IPS DF 6.9 (cell line): ENCODE measurements around the gene NSD2.

Experiments used
- DNase-seq: peaks from one replicate; pipeline ENCODE4 v3.0.0-alpha.2; 2013; ENCODE audit warnings: low read depth, low spot score
- H3K27ac ChIP-seq: one replicate; pipeline ENCODE4 v1.5.1; 2013; ENCODE audit warnings: low read length, control low read depth
- H3K27me3 ChIP-seq: 2 replicates; pipeline ENCODE4 v1.6.1; 2013; ENCODE audit warnings: mild to moderate bottlenecking, low read length; ENCODE audit not compliant: control insufficient read depth, insufficient read depth
- H3K36me3 ChIP-seq: 2 replicates; pipeline ENCODE4 v1.6.1; 2013; ENCODE audit warnings: low read length; ENCODE audit not compliant: control insufficient read depth, insufficient read depth
- H3K4me1 ChIP-seq: 2 replicates; pipeline ENCODE4 v1.6.1; 2013; ENCODE audit warnings: low read length; ENCODE audit not compliant: control insufficient read depth, insufficient read depth
- H3K4me3 ChIP-seq: 2 replicates; pipeline ENCODE4 v1.5.1; 2013; ENCODE audit warnings: mild to moderate bottlenecking, low read length
- H3K9me3 ChIP-seq: 2 replicates; pipeline ENCODE4 v1.6.1; 2013; ENCODE audit warnings: low read length, inconsistent platforms; ENCODE audit not compliant: control insufficient read depth, insufficient read depth
- WGBS: extraction: QIAGEN DNeasy Blood & Tissue Kit; methylation state at CpG from one replicate; pipeline ENCODE4 v1.1.7; 2013; ENCODE audit warnings: mixed read lengths, missing lambda C conversion rate; ENCODE audit not compliant: insufficient read length, insufficient coverage; 5-methylcytosine and 5-hydroxymethylcytosine counted together

NSD2 gene

DNA sequence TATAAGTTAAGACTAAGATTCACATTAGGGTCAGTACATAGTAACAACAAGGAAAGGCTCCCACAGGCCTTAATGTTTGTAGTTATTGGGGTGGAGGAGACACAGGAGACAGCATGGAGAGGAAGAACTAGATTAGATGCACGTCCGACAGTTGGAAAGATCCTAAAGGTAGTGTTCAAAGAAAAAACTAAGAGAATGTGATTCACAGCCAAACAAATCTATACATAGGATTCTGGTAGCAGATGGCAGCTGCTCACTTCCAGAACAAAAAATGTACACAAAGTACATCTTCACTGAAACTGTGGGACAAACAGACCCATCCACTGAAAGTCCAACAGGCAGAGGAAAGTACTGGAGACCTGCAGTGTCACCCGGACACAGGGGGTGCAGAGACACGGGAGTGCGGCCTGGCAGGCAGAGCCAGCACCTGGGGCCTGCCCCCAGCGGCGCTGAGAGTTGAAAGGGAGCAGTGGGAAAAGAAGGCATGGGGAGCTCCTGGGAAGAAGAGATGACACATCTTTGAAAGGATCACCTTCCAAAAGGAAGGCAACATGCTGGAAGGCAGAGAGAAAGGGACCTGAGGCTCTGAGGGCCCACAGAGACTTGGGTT lies 97.6 kb downstream of the NSD2 start:
- Histone ChIP-seq H3K9me3 (no peaks in the 10 kb centered on the region), H3K36me3 (0 out of 2 replicates have a peak, but pooled peaks cover 3% of the 10 kb centered on the region), H3K27me3 (no peaks in the 10 kb centered on the region), H3K27ac (no peak overlapping the region), H3K4me3 (no peak overlapping the region), H3K4me1 (no peaks in the 10 kb centered on the region)
- DNase-seq: no peak
- WGBS: no CpG with 5 or more reads among the region's 7 CpGs

DNA sequence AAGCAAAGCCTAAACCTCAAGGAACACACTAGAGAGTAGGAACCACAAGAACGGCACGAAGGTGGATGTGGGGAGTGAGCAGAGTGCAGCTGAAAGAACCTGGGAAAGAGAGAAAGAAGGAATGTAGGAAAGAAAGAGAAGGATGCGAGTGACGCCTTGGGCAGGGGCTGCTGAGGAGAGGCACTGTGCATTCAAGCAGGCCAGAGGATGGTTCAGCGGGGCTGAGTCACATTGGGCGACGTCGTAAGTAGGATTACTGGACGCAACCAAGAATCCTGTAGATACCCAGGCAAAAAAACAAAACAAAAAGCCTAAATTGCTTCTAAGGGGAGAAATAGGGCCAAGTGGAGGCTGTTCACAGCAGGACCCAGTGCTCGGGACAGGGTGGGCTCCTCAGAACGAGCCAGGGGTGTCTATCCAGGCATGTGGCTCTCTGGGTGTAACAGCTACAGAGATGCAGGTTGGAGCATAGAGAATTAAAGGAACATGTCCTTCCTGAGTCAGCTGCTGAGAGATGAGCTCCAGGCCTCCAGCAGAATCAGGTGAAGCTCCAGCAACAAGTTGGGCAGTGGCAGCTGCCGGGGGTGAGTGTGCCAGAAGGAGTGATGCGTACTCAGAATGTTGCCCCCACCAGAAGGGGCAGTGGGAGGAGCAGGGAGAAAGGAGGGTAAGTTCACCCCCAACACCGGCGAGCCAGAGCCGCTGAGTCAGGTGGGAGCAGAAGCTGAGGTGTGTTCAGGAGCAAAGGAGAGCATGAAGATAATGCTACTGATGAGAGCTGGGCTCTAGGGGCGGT lies 98.9 kb downstream of the NSD2 start:
- no peaks in the 10 kb centered on the region for H3K4me1 ChIP-seq
- no peak overlapping the region for H3K4me3 ChIP-seq
- DNase-seq: no peak
- no peaks in the 10 kb centered on the region for H3K27me3 ChIP-seq
- peaks cover 5% of the 10 kb centered on the region; the same call in 1 of the 2 replicates for H3K36me3 ChIP-seq
- no peaks in the 10 kb centered on the region for H3K9me3 ChIP-seq
- WGBS: no CpG with 5 or more reads among the region's 17 CpGs
- H3K27ac ChIP-seq: no peak overlapping the region

DNA sequence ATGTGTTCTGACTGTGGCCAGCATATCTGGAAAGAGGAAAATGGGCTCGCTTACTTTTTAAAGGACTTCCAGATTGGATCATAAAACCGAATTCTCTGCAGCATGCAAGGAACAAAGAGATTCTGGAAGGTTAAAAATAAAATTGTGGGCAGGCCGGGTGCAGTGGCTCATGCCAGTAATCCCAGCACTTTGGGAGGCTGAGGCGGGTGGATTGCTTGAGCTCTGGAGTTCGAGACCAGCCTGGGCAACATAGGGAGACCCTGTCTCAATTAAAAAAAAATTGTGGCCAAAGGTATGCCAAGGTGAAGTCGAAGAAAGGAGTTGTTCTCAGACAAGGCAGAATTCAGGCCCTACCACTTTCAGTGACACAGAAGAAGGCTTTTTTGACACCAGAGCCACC lies 99.7 kb downstream of the NSD2 start:
- H3K36me3 ChIP-seq: peaks cover 13% of the 10 kb centered on the region

DNA sequence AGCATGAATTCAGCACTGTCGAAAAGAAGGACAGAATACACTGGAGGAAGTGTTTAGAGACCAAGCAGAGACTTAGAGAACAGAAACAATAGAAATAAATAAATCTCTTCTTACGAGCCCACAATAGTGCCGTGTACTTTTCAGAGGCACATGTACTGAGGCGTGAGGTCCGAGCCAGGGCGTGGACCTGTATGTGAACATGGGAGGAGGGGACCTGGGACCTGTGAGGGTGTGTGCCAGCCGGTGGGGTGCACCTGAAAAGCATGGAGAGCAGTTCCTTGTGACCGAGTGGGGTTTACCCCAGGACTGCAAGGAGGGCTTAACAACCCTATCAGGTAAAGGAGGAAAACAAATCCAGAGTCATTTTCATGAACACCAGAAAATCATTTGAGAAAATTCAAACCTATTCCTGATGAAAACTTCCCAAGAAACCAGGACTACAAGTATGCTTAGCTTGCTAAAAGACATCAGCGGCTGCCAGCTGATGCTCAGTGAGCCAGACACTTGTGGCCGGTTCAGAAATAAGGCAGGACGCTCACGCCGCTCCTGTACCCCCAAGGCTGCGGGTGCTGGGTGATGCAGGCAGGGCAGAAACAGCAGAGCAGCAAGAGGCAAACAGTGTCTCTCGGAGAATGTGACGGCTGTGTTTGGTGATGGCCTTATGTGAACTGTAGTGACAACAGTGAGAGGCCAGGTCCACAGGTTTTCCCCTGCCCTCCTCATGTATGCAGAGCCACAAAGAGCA lies 100.4 kb downstream of the NSD2 start:
- no CpG with 5 or more reads among the region's 16 CpGs for WGBS

More for the DNA sequence above, 99.7 kb downstream of the NSD2 start:
- Histone ChIP-seq H3K27ac (no peak overlapping the region), H3K4me3 (no peak overlapping the region), H3K9me3 (no peaks in the 10 kb centered on the region), H3K4me1 (no peaks in the 10 kb centered on the region), H3K27me3 (no peaks in the 10 kb centered on the region)
- no CpG with 5 or more reads among the region's 6 CpGs for WGBS
- DNase-seq: no peak

DNA sequence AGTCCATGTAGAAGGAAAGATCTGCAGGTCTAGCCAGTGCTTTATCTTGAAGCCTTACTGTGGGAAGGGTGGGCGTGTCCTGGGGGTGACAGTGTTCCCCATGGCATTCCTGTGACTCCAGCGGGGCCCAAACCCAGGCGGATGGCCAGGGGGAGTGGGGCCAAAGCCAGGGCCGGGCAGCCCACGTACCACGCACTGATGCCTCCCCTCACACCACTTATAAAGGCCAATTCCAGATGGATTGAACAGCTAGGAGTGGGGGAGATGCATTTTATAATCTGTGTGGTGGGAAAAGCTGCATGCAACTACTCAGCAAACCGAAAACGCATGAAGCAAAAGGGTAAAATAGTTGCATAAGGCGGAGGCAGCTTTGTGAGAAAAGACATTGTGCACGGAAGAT lies 101.2 kb downstream of the NSD2 start:
- no peak overlapping the region for H3K27ac ChIP-seq
- no CpG with 5 or more reads among the region's 10 CpGs for WGBS
- no peaks in the 10 kb centered on the region for H3K27me3 ChIP-seq
- H3K4me3 ChIP-seq: no peak overlapping the region
- no peaks in the 10 kb centered on the region for H3K4me1 ChIP-seq
- DNase-seq: no peak
- peaks cover 20% of the 10 kb centered on the region for H3K36me3 ChIP-seq
- H3K9me3 ChIP-seq: no peaks in the 10 kb centered on the region

More for the DNA sequence above, 100.4 kb downstream of the NSD2 start:
- DNase-seq: no peak
- H3K27ac ChIP-seq: no peak overlapping the region
- no peaks in the 10 kb centered on the region for H3K9me3 ChIP-seq
- no peaks in the 10 kb centered on the region for H3K4me1 ChIP-seq
- peaks cover 20% of the 10 kb centered on the region for H3K36me3 ChIP-seq
- no peaks in the 10 kb centered on the region for H3K27me3 ChIP-seq
- H3K4me3 ChIP-seq: no peak overlapping the region

DNA sequence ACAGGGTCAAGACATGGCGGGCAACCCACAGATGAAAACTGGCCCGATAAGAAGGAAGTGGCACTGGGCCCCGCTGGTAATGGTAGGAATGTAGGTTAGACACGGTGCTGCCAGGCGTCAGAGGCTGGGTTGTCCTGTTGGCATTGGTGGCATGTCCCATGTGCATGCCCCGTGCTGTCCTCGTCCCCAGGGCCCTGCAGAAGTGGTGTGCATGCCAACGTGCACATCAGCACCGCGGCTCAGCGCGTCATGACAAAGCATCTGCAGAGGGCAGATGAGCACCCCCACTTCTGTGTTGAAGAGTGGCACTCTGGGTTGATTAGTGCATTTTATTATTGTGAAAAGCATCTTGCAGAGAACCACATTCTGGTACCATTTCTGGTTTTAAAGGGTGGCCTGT lies 102.0 kb downstream of the NSD2 start:
- Histone ChIP-seq H3K27me3 (no peaks in the 10 kb centered on the region), H3K9me3 (no peaks in the 10 kb centered on the region), H3K27ac (no peak overlapping the region), H3K36me3 (peaks cover 20% of the 10 kb centered on the region), H3K4me3 (no peak overlapping the region), H3K4me1 (no peaks in the 10 kb centered on the region)
- no CpG with 5 or more reads among the region's 12 CpGs for WGBS
- no peak for DNase-seq

DNA sequence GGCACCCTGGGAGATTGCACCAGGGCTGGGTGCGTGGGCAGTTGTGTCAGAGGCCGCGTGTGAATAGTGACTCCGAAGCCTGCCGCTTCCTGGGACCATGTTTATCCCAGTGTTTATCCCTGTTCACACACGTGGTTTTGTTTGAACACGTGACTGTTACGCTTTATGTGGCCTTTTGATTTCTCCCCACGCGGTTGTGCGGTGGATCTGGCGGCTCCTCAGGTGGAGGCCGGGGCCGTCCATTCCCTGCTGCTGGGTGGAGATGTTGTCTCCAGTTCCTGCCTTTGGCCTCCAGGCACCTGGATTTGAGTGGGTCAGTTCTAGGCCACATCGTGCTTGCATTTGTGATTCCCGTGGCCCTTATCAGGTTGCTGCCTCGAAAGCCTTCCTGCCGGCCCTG lies 102.5 kb downstream of the NSD2 start:
- peaks cover 20% of the 10 kb centered on the region for H3K36me3 ChIP-seq
- no peaks in the 10 kb centered on the region for H3K9me3 ChIP-seq
- H3K27me3 ChIP-seq: no peaks in the 10 kb centered on the region
- DNase-seq: no peak
- H3K27ac ChIP-seq: no peak overlapping the region
- H3K4me1 ChIP-seq: no peaks in the 10 kb centered on the region
- no CpG with 5 or more reads among the region's 18 CpGs for WGBS
- H3K4me3 ChIP-seq: no peak overlapping the region

DNA sequence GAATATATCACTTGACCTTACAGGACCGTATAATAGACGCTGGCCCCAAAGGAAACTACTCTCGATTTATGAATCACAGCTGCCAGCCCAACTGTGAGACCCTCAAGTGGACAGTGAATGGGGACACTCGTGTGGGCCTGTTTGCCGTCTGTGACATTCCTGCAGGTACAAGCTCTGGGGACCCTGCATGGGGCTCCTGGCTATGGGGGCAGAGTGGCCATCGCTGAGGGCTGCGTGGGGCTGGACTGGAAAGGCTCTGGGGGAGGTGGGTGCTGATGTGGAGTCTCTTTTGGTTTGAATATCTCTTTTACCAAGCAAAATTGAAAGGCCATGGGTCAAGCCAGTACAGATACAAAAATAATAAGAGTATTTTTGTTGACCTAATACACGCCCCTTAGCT lies 103.6 kb downstream of the NSD2 start:
- no peaks in the 10 kb centered on the region for H3K4me1 ChIP-seq
- H3K27me3 ChIP-seq: no peaks in the 10 kb centered on the region
- H3K4me3 ChIP-seq: no peak overlapping the region
- no peaks in the 10 kb centered on the region for H3K9me3 ChIP-seq
- WGBS: no CpG with 5 or more reads among the region's 8 CpGs
- DNase-seq: no peak
- H3K36me3 ChIP-seq: peaks cover 21% of the 10 kb centered on the region
- no peak overlapping the region for H3K27ac ChIP-seq

DNA sequence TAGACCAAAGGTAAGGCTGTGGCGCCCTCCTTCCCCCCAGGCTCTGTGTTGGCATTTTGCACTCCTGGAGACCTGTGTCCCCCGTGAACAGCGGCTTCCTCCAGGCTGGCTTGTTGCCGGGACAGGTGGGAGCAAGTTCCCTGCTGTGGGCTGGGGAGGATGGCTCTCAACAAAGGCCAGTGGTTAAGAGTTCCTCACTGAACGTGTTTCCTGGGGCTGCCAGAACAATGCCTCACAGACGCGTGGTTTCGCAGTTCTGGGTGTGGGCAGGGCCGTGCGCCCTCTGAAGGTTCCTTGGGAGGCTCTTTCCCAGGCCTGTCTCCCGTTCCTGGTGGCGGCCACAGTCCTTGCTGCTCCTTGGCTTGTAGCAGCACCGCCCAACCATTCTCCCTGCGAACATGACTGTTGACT lies 104.2 kb downstream of the NSD2 start:
- DNase-seq: no peak
- Histone ChIP-seq H3K36me3 (peaks cover 23% of the 10 kb centered on the region), H3K4me3 (no peak overlapping the region), H3K27me3 (no peaks in the 10 kb centered on the region), H3K27ac (no peak overlapping the region), H3K4me1 (no peaks in the 10 kb centered on the region), H3K9me3 (no peaks in the 10 kb centered on the region)
- no CpG with 5 or more reads among the region's 14 CpGs for WGBS

DNA sequence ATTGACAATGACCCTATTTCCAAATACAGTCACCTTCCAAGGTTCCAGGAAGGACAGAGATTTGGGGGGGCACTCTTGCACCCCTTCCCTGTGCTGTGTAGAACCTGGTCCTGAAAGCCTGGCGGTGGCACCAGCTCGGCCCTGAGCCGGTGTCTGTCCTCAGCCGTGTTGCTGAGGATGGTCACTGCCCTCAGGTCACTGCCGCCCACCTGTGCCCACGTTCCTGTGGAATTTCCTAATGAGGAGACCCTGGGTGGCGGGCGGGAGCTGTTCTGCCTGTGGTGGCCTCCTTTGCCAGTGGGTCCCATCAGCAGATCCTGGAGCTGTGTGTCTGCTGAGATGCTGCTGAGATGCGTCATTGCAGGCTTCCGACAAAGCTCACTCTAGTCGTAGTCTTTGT lies 104.7 kb downstream of the NSD2 start:
- Histone ChIP-seq H3K9me3 (no peaks in the 10 kb centered on the region), H3K27me3 (no peaks in the 10 kb centered on the region), H3K4me3 (no peak overlapping the region), H3K27ac (no peak overlapping the region), H3K36me3 (peaks cover 23% of the 10 kb centered on the region), H3K4me1 (no peaks in the 10 kb centered on the region)
- DNase-seq: no peak
- no CpG with 5 or more reads among the region's 11 CpGs for WGBS
